ENCODE data around the gene LRRC4.

DNA sequence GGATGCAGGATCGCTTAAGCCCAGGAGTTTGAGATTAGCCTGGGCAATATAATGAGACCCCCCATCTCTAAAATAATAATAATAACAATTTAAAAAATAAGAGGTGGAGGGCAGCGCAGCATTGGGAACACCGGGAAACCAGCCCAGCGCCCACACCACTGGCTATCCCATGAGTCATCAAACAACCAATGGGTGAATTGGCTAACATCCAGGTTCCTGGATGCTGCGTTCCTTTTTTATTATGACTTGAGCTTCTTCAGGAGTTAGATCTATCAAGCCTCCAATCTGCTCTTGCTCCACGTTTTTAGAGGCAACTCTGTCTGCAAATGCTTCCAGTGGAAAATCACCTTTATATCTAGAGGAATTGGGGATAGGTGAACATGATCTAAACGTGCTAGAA, 10.0 kb upstream of the LRRC4 start:
- TF ChIP-seq SUZ12 (IDR thresholded peaks at IDR 0.05; ENCODE audit: extremely low read depth, insufficient read depth, insufficient read length) (no peak), ZNF274 (IDR thresholded peaks at IDR 0.05; ENCODE audit: low read depth, low read length) (no peak), YY1 (IDR thresholded peaks at IDR 0.05; ENCODE audit: insufficient read depth, insufficient read length) (no peak)

All from NT2/D1 (cell line).